Stimulated activated CD8-positive, alpha-beta memory T cell treated with anti-CD3 and anti-CD28 coated beads, Interleukin-4, amount 100 ng/mL, for 48 hours (primary cell): ENCODE measurements around the gene NT5C.

Source experiments
- DNase-seq: peaks from one replicate; pipeline ENCODE4 v3.0.0-alpha.2; 2020

The NT5C gene

DNA sequence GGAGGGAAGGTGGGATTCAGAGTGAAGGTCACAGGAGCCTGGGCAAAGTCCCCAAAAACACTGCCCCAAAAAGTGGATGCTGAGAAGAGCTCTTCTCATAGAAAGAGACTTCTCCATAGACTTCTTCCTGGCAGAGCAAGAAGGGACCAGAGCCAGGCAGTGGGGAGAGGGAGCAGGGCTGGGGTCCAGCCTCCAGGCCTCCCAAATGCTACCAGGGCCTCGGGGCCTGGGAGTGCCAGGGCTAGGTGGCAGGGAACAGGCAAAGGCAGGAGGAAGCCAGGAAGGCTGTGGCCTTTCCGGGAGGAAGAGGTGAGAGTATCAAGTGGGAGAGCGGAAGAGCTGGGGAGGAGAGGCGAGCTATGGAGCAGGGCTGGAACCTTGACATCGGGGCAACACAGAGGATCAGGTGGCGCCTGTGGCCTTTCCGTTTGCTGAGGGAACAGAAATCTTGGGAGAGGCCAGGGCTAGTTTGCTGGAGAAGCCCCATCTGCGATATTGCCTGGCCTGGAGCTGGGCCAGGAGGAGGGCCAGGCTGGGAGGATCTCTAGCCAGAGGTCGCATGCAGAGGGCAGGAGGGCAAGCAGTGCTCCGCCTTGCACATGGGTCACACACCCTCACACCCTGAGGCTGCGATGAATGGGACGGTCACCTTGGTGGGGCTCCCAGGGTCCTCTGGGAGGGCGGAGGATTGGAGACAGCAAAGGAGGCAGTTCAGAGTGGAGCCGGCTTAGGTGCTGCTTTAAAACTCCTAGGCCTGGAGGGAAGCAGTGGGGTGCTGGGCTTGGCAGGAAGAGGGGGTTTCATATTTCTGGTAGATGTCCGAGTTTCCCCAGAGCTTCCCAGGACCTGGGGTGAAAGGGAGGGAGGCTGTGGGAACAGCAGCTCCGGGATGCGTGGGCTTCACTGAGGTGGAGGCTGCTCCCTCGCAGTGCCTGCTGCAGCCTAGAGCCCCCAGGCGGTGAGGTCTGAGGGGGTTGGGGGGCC is 40.4 kb downstream of the NT5C start:
- no peak for DNase-seq

DNA sequence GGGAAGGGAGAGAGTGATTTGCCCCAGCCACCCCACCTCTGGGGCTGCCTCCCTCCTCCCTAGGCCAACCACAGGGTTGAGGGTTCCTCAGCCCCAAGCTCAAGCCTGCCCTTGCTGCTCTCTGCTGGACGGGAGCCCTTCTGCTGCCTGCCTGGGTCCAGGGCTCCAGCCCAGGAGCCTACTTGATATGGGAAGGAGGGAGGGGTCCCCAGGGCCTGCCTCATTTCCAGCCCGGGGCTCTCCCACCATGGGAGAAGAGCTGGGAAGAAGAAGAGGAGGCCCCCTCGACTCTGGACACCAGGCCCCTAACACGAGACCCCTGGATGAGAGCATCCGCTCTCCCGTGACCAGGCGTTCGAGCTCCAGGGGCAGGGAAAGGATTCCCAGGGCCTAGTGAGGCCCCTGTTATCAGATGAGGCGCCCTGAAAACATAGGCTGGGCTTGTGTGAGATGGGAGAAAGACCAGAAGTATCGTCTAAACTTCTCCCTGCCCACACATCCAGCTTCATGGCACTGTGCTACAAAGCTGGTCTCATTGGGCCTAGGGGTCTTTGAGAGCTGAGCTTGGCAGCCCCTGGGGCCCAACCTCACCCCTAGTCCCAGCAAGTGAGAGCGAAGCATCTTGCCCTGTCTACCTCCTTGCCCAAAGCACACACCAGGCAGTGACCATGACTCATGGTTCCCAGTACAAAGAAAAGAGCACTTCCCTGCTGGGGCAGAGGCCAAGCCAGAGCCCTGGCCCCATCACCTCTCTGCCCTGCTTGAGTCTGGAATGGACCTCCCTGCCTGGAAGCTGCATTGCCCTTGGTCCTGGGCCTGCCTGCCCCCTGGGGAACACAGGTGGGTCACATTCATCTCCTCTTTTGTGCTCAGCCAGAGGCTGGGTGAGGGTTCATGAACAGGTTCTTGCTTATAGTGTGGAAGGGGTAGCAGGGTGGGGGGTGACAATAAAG is 42.8 kb downstream of the NT5C start:
- DNase-seq, result no peak

DNA sequence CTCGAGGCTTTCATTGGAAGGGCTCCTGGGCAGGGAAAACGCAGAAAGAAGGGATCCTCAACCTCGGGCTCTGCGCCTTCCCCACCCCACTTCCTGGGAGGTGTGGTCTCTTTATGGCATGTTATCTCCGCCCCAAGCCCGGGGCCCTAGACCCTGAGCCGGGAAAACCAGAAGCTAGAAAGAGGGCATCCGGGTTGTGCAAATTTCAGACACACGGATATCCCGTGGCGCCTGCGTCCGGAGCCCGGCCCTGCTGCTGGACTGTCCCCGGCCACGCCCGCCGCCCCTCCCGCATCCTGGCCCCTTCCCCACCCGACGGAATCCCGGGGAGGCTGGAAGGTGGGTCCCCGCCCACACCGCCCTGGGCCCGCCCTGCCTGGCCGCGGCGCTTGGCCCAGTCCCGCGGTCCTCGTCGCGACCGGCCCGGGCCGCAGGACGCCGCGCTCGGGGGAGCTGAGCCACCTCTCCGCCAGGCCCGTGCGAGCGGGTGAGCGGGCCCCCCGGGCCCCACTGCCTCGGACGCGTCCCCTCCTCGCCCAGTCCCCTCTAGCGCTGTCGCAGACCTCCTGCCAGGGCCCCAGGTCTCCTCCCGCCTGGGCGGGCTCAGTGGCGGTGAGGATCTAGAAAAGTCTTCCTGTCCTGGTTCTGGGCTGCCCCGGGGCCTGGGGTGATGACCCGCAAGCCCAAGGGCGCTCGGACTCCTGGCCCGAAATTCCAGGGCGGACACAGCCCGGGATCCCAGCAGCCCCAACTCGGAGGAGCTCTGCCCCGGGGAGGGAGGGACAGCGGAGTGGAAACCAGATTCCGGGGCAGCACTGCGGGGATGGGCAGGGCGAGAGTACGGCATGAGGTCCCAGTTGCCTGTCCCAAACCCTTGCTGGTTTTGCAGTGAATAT is 43.7 kb downstream of the NT5C start, which contains the start of gene SLC16A5:
Gene SLC16A5 (plus strand): TSS at position 397 of the 896 bp plus-strand sequence. CDS start 5,683 bp downstream, outside the sequence.
- DNase-seq, result peak; percentile 58

DNA sequence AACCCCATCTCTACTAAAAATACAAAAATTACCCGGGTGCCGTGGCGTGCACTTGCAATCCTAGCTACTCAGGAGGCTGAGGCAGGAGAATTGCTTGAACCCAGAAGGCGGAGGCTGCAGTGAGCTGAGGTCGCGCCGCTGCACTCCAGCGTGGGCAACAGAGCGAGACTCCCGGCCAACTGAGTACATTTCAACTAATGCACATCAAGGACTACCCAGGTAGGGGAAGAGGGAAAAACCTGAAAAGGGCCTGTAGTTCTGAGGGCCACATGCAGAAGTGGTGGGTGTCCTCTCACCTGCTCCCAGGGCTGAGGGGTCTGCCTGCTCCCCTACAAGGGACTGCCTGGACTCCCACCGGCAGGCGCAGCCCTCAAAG is 44.4 kb downstream of the NT5C start:
- no peak for DNase-seq

DNA sequence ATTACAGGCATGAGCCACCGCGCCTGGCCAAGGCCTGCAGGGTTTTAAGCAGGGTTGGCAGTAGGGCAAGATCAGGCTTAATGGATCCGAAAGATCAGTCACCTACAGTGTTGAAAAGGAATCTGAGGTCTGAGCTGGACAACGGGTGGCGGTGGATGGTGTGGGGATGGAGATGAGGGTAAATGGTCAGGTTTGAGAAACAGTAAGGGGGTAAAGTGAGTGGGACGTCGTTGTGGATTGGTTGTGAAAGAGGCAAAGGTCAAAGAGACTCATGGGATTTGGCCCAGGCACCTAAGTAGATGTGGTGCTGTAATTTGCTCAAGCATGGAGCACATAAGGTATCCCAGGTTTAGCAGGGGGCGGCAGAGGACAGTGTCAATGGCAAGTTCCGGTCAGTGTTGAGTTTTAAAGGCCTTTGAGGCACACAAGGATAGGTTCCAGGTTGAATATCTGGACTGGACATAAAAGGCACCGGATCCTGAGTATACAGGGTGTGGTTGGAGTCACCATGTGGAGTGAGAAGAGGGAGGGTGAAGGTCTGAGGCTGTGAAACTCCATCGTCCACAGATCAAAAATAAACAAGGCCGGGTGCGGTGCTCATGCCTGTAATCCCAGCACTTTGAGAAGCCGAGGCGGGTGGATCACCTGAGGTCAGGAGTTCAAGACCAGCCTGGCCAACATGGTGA is 44.9 kb downstream of the NT5C start:
- no peak for DNase-seq

DNA sequence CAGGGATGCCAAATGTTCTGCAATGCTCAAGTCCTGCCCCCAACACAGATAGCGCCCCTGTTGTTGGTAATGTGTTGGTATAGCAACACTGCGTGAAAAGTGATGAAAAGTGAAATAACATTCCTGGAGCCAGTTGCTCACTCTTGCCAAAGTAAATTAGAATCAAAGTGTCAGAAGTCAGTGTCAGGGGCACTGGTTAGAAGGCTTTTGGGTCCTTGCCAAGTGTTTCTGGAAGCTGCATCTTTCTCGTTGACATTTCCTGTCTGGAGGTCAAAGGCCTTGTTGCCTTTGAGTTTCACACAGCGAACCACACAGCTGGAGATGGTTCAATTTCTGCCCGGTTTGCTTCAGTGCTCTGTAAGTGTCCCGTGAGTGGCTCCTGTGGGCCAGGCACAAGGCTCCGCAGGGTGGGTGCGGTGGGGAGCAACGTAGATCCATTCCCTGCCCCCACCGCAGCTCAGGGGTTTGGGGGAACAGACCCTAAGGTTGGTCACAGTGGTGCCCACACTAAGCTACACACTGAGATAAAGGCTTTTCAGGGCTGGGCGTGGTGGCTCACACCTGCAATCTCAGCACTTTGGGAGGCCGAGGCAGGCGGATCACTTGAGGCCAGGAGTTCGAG is 47.4 kb downstream of the NT5C start:
- DNase-seq, result no peak

DNA sequence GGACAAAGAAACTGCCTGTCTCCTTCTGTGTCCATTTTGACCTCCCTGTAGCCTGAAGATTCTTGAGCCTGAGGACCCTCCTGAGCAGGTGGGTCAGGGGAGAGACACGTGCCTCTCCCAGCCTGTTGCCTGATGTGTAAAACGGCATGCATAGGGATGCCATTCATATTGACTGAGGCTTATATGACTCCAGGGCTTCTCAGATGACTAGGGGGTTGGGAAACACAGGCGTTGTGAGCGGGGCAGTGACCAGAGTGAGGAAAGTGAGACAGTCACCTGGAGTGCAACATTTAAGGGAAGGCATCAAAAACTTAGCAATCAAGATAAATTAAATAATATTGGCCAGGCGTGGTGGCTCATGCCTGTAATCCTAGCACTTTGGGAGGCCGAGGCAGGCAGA is 48.9 kb downstream of the NT5C start:
- DNase-seq, result no peak

DNA sequence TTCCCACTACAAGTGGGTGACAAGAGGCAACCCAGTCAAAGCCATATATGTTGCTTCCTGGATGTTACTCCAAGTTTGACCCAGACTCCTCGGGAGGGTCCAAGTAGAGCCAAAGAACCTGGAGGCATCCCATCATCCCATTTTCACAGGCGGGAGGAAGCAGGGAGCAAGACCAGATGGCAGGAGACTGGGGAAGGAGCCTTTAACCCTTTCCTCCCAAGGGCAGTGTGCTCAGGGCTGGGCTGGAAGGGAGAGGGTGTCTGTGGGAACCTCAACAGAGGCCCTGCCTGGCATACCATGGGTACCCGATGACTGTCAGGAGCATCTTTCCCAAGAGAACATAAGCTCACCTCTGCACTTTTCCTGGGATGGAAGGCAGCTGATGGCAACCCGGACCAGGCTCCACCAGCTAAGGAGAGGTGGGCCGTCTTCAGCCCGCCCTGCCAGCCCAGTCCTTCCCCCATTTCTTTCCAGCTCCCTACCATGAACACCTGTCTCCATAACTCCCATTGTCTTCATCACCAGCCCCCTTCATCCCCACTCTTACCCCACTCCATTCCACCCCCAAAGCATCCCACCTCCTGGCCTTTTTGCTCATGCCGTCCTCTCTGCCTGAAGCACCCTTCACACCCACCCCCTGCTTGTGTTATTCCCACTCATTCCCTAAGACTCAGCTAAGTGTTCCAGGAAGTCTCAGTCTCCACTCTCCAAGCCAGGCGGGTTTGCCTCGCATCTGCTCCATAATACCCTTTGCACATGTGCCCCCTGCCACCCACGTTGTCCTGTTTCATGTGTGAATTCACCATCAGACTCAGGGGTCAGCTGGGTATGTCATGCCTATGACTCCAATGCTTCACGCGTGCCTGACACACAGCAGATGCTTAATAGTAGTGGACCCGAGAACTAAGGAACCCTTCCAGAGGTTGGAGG is 49.7 kb downstream of the NT5C start:
- no peak for DNase-seq
